Endodermal cell (in vitro differentiated cells): Measurements from ENCODE around the gene CDK4. TPM values are rescaled to one million over a fixed set of nuclear protein-coding genes. Genes with fewer than 3 reads are reported as not detected.

Experiments used
- DNase-seq: peaks from one replicate; pipeline ENCODE4 v3.0.0-alpha.2; 2017
- H3K27ac ChIP-seq: 2 replicates; pipeline ENCODE4 v1.5.1; 2013; ENCODE audit warnings: mild to moderate bottlenecking, low read depth, low read length, moderate library complexity
- H3K27me3 ChIP-seq: 2 replicates; pipeline ENCODE4 v1.6.1; 2013; ENCODE audit warnings: mild to moderate bottlenecking, low read length, moderate library complexity; ENCODE audit not compliant: insufficient read depth, control insufficient read depth, poor library complexity, severe bottlenecking
- H3K36me3 ChIP-seq: 2 replicates; pipeline ENCODE4 v1.7.0; 2013; ENCODE audit warnings: mild to moderate bottlenecking, low read length, moderate library complexity; ENCODE audit not compliant: control insufficient read depth, insufficient read depth
- H3K4me1 ChIP-seq: one replicate; pipeline ENCODE4 v1.7.0; 2013; ENCODE audit warnings: low read length; ENCODE audit not compliant: control insufficient read depth, insufficient read depth
- H3K4me3 ChIP-seq: 2 replicates; pipeline ENCODE4 v1.5.1; 2013; ENCODE audit warnings: mild to moderate bottlenecking, low read length, moderate library complexity
- H3K9ac ChIP-seq: 2 replicates; pipeline ENCODE4 v1.6.1; 2013; ENCODE audit warnings: mild to moderate bottlenecking, low read length, moderate library complexity; ENCODE audit not compliant: poor library complexity, severe bottlenecking; ENCODE audit errors: extremely low read depth
- H3K9me3 ChIP-seq: 2 replicates; pipeline ENCODE4 v1.6.1; 2013; ENCODE audit warnings: mild to moderate bottlenecking, low read length, moderate library complexity; ENCODE audit not compliant: control insufficient read depth
- H3K27ac Mint-ChIP-seq: 2 replicates; pipeline ENCODE4 v1.8.0; 2020; ENCODE audit warnings: mixed read lengths
- H3K27me3 Mint-ChIP-seq: 2 replicates; pipeline ENCODE4 v1.8.0; 2021; ENCODE audit warnings: mild to moderate bottlenecking, mixed read lengths; ENCODE audit not compliant: insufficient read depth
- H3K36me3 Mint-ChIP-seq: 2 replicates; pipeline ENCODE4 v1.8.0; 2020; ENCODE audit warnings: low read depth, mixed read lengths
- H3K4me1 Mint-ChIP-seq: 2 replicates; pipeline ENCODE4 v1.8.0; 2020; ENCODE audit warnings: mixed read lengths
- H3K4me3 Mint-ChIP-seq: 2 replicates; pipeline ENCODE4 v1.8.0; 2020; ENCODE audit warnings: mild to moderate bottlenecking, moderate library complexity, mixed read lengths
- H3K9me3 Mint-ChIP-seq: 2 replicates; pipeline ENCODE4 v1.8.0; 2020; ENCODE audit warnings: mild to moderate bottlenecking, mixed read lengths
- CTCF ChIP-seq: fragments of 200-600 bp; sonication (generic); conservative IDR thresholded peaks from 2 replicates; pipeline ENCODE4 v1.5.0; 2021; ENCODE audit warnings: antibody characterized with exemption, mild to moderate bottlenecking
- WGBS, 2 experiments: methylation state at CpG; one replicate each; pipeline versions ENCODE4 v1.1.5 to v1.1.7; 2013; ENCODE audit warnings: missing lambda C conversion rate in 2 of 2, mixed read lengths in 1 of 2; ENCODE audit not compliant: insufficient coverage in 1 of 2, insufficient read length in 1 of 2; 5-methylcytosine and 5-hydroxymethylcytosine counted together
- total RNA-seq, 2 donors: library from RNA; stranded (reverse); fragmentation: NEBNext Ultra II Directional in 1 of 2; extraction: Animal tissue kit (Norgen Biotek cat#: 25700) in 1 of 2; gene quantifications; 2 replicates in 1 of 2; 3 replicates in 1 of 2; pipeline ENCODE4 v1.2.1, GENCODE V29; 2021

CDK4 gene
- total RNA-seq, 2 donors from 2014 or later, result 144 to 186 TPM

GRCh38 chr12:57734591-57734990, 17.5 kb downstream of the CDK4 start:
- Mint-ChIP-seq H3K4me1 (peaks cover 8% of the 10 kb centered on the region), H3K9me3 (no peaks in the 10 kb centered on the region), H3K27ac (no peak overlapping the region), H3K36me3 (no peaks in the 10 kb centered on the region), H3K27me3 (peaks cover 94% of the 10 kb centered on the region), H3K4me3 (no peak overlapping the region)
- no peak overlapping the region for H3K9ac ChIP-seq
- H3K4me1 ChIP-seq, result no peaks in the 10 kb centered on the region
- no peak for TF ChIP-seq CTCF
- H3K27ac ChIP-seq, result no peak overlapping the region
- DNase-seq, result no peak
- H3K27me3 ChIP-seq, result peaks cover 100% of the 10 kb centered on the region
- H3K9me3 ChIP-seq, result no peaks in the 10 kb centered on the region
- no peak overlapping the region for H3K4me3 ChIP-seq
- no peaks in the 10 kb centered on the region for H3K36me3 ChIP-seq
- 80 to 85% methylated on average over 4 of the region's 4 CpGs for whole genome bisulfite sequencing, 2 experiments

- H3K9ac ChIP-seq, result no peak overlapping the region
- H3K36me3 ChIP-seq, result no peaks in the 10 kb centered on the region
- H3K27me3 Mint-ChIP-seq, result peaks cover 94% of the 10 kb centered on the region
- H3K9me3 ChIP-seq, result no peaks in the 10 kb centered on the region
- no peak overlapping the region for H3K27ac ChIP-seq
- no peak overlapping the region for H3K4me3 Mint-ChIP-seq
- no peak overlapping the region for H3K4me3 ChIP-seq
- H3K36me3 Mint-ChIP-seq, result no peaks in the 10 kb centered on the region
- TF ChIP-seq CTCF, result no peak
- WGBS, 2 experiments, result 80 to 100% methylated on average over 2 to 6 of the region's 6 CpGs
- peaks cover 7% of the 10 kb centered on the region for H3K4me1 Mint-ChIP-seq
- no peak overlapping the region for H3K27ac Mint-ChIP-seq
- H3K9me3 Mint-ChIP-seq, result no peaks in the 10 kb centered on the region
- H3K4me1 ChIP-seq, result no peaks in the 10 kb centered on the region
- H3K27me3 ChIP-seq, result peaks cover 100% of the 10 kb centered on the region
- no peak for DNase-seq
These were observed 18.2 kb downstream of the CDK4 start for GRCh38 chr12:57733928-57734327.

GRCh38 chr12:57732726-57733593, 19.1 kb downstream of the CDK4 start:
- H3K36me3 Mint-ChIP-seq, result no peaks in the 10 kb centered on the region
- peaks cover 6% of the 10 kb centered on the region for H3K4me1 Mint-ChIP-seq
- DNase-seq, result no peak
- no peaks in the 10 kb centered on the region for H3K9me3 Mint-ChIP-seq
- TF ChIP-seq CTCF, result no peak
- H3K27me3 Mint-ChIP-seq, result peaks cover 98% of the 10 kb centered on the region
- H3K9ac ChIP-seq, result no peak overlapping the region
- H3K27ac Mint-ChIP-seq, result no peak overlapping the region
- peaks cover 100% of the 10 kb centered on the region for H3K27me3 ChIP-seq
- H3K4me3 ChIP-seq, result no peak overlapping the region
- H3K27ac ChIP-seq, result no peak overlapping the region
- H3K4me3 Mint-ChIP-seq, result no peak overlapping the region
- no peaks in the 10 kb centered on the region for H3K4me1 ChIP-seq
- WGBS, 2 experiments, result 85 to 86% methylated on average over 10 to 11 of the region's 11 CpGs
- H3K36me3 ChIP-seq, result no peaks in the 10 kb centered on the region
- H3K9me3 ChIP-seq, result no peaks in the 10 kb centered on the region
